GM21786 (cell line): Measurements from ENCODE around the gene RPS27A.
"Not testable (repeated sequence)": the region's sequence is repeated elsewhere in the genome, so short reads cannot be mapped to it uniquely, and the experiment has no call there.

Experiments
- ATAC-seq: cut with Tn5 transposase; IDR thresholded peaks from one replicate; pipeline ENCODE4 v1.9.1; 2021; ENCODE audit not compliant: unreplicated experiment

RPS27A gene

DNA sequence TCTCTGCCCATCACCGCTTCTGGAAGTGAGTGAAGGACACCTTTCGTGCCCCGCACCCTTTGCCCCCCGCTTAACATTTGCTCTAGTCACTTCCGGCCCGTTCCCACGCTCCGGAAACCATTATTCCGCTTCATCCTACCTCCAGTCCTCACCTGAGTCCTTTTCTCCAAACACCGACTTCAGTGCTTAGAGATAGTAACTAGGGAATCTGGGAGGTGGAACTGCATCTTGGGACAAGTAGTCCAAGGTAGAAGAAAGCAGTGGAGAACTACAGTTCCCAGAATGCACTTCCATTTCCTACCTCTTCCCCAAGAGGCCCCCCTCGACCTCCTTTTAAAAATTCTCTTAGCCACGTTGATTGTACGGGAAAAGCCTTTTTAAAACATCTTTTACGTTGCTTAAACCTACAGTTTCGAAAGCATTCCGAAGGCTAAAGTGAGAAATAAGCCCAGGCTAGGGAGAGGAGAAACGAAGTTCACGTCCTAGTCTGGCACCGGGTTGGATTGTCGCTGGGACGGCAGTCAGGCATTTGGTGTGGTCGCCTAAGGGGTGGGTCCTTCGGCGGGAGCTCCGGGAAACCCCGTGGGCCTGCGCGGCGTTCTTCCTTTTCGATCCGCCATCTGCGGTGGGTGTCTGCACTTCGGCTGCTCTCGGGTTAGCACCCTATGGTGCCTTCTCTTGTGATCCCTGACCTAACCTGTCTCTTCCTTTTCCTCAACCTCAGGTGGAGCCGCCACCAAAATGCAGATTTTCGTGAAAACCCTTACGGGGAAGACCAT is at the start of gene RPS27A, which contains the start of gene CLHC1:
TSS of gene RPS27A (plus strand) at position 605 of the 779 bp plus-strand sequence. CDS start at position 742, 137 bp downstream.
TSS of gene CLHC1 (minus strand) at position 210 of the 779 bp plus-strand sequence. CDS start 9,882 bp downstream, outside the sequence.
- peak; percentile 84 for ATAC-seq

DNA sequence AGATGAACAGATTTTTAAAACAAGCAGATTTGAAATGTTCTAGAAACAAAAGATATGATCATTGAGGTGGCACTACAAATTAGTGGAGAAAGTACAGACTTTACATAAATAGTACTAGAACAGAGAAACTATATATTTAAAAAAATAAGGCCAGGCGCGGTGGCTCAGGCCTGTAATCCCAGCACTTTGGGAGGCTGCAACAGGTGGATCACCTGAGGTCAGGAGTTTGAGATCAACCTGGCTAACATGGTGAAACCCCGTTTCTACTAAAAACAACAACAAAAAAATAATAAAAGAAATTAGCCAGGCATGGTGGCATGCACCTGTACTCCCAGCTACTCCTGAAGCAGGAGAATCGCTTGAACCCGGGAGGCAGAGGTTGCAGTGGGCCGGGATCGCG is 45.7 kb upstream of the RPS27A start:
- ATAC-seq = not testable (repeated sequence)

DNA sequence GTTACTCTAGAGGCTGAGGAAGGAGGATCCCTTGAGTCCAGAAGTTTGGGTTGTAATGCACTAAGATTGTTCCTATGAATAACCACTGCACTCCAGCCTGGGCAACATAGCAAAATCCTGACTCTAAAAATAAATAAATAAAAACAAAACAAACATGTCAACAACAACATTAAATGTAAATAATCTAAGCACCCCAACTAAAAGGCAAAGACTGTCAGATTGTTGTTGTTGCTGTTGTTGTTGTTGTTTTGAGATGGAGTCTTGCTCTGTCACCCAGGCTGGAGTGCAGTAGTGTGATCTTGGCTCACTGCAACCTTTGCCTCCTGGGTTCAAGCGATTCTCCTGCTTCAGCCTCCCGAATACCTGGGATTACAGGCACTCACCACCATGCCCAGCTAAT is 40.6 kb upstream of the RPS27A start:
- not testable (repeated sequence) for ATAC-seq

DNA sequence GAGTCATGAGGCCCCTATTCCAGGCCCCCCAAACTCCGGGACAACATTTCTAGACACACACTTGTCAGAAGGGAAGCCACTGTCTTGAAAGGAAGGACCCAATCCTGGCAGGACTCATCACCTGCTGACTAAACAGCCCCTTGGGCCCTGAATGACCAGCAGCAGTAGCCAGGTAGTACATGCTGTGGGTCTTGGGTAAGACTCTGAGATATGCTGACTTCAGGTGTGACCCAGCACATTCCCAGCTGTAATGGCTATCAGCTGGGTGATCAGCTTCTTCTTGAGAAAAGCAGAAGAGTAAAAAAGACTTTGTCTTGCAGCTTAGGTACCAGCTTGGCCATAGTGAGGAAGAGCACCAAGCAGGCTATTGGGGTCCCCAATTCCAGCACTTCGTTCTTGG is 36.0 kb upstream of the RPS27A start:
- ATAC-seq = no peak

DNA sequence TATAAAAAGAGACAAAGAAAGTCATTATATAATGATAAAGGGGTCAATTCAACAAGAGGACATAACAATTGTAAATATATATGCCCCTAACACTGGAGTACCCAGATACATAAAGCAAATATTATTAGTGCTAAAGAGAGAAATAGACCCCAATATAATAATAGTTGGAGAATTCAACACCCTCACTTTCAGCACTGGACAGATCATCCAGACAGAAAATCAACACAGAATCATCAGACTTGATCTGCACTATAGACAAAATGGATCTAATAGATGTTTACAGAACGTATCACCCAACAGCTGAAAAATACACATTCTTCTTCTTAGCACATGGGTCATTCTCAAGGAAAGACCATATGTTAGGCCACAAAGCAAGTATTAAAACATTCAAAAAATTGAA is 32.1 kb upstream of the RPS27A start:
- no peak for ATAC-seq

DNA sequence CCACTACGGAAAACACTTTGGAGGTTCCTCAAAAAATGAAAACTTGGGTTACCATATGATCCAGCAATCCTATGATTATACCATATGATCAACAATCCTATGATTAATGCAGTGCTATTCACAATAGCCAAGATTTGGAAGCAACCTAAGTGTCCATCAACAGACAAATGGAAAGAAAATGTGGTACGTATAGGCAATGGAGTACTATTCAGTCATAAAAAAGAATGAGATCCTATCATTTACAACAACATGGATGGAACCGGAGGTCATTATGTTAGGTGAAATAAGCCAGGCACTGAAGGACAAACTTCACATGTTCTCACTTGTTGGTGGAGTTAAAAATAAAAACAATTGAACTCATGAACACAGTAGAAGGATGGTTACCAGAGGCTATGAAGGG is 28.0 kb upstream of the RPS27A start:
- no peak for ATAC-seq

DNA sequence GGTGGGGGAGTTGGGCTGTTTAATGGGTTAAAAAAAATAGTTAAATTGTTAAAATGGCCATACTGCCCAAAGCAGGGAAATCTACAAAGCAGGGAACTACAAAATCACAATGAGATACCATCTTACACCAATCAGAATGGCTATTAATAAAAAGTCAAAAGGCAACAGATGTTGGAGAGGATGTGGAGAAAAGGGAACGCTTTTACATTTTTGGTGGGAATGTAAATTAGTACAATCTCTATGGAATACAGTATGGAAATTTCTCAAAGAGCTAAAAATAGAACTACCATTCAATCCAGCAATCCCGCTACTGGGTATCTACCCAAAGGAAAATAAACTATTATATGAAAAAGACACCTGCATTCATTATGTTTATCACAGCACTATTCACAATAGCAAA is 27.5 kb upstream of the RPS27A start:
- ATAC-seq = no peak

DNA sequence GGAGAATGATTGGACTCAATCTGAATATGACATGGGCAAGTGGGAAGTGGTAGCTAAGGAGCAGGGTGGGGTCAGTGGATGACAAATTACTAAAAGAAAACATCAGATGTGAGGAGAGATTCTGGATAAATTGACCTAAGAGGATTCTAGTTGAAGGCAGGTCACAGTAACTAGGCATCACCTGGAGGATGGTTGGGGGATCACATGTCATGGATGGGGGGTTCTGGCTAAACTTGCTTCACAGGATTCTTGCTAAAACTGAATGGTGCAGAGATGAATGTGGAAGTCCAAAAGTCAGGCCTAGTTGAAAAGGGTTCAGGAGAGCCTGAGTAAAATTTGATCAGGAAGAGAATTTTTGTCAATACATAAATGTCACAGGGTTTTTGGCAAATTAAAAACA is 18.7 kb upstream of the RPS27A start:
- no peak for ATAC-seq

DNA sequence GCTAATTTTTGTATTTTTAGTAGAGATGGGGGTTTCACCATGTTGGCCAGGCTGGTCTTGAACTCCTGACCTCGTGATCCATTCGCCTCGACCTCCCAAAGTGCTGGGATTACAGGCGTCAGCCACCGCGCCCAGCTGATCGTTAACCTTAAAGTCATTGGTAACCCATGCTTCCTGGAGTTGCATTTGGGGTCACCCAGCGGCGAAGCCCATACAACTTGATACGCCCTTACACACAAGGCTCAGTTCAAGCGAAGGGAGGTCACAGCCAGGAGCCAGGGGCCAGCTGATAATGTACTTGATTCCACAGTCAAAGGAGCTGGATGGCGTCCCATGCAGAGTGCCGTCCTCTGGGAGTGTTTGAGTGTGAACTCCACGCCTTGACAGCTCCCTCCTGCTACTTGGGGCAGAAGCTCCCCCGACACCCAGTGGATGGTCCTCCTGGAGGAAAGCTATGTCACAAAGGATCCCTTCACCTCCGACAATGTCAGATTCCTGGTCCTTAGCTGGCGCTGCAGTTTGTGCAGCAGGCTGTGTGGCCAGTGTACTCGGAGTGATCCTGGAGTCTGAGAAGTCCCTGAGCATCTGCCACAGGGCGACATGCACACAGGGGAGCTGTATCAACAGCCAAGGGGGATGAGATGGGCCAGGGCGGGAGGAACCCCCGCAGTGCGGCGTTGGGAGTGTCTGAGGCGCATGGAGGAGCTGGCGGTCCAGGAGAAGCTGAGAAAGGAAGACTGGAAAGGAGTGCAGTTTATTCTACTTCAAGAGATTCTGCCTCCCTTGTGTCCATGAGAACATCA is 8.3 kb upstream of the RPS27A start:
- ATAC-seq = no peak

DNA sequence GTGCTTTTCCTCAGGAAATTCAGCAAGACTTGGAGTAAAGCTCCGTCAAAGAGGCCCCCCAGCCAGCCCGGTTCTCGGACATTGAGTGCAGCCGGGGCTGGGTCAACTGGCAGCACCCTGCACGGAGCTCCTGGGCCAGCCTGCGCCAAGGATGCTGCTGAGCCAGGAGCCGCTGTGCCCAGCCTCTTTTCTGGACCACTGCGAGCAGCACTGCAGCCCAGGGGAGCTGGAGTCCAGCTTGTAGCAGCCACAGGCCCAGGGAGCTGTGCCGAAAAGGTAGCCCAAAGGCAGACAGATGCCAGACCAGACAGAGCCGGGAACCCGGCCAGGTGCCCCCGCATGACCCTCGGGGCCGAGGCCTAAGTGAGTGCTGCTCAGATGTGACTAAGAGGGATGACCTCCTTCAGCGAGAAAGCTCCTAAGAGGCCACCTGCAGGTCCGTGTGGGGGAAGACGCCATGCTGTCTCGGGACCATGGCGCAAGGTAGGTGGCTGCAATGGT is 7.7 kb upstream of the RPS27A start:
- no peak for ATAC-seq

DNA sequence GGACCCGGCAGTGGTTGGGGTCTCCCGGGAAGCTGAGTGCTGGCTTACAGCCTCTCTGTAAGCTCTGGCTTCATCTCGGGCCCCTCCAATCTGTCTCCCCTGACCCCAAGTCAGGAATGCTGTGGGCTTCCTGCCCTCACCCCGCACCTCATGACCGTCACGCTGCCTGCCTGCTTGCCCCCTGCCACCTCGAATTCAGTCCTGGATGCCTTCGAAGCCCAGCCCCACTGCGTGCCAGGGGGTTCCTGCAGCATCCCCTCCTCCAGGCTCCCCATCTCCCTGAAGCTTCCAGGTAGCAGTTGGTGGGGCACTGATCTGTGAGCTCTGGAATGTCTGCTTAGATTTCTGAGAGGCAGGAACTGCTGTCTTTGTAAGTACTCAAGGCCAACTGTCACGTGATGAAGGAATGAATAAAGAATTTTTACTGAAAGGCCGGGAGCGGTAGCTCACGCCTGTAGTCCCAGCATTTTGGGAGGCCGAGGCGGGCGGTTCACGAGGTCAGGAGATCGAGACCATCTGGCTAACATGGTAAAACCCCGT is 6.9 kb upstream of the RPS27A start:
- no peak for ATAC-seq

DNA sequence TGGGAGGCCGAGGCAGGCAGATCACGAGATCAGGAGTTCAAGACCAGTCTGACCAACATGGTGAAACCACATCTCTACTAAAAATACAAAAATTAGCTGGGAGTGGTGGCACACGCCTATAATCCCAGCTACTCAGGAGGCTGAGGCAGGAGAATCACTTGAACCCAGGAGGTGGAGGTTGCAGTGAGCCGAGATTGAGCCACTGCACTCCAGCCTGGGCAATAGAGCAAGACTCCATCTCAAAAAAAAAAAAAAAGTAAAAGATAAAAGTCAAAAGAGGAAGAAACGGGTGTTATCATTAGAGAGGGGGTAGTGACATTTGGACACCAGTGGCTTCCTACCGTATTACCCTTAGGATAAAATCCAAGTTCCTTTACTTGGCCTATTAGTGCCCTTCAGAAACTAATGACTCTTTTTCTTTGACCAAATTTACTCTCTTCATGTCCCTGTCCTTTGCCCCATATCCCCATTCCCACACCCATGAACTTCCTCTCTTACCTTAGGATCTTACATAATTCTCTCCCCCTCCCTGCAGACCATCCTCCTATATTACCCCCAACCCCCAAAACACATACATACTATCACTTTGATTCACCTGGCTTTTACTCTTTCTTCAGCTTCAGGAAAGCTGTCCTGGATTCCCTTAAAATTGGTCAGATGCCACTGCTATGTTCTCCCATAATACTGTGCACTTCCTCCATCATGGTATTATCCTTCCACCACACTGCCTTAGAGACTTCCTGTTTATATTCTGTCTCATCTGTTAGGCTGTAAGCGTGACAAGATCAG is 4.9 kb upstream of the RPS27A start:
- ATAC-seq = not testable (repeated sequence)

DNA sequence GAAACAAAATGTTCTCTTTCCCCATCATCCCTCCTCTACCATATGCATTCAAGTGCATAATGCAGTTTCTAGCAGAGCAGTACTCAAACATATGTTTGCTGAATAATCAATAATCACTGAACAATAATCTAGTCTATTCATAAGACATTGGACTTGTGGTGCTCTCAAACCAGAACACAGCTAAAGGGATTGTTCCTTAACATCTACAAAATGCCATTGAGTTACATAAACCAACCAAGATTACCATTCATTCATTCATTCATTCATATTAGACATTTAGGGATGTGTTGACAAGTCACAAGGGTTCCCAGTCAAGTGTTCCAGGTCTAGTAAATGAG is 4.3 kb upstream of the RPS27A start:
- no peak for ATAC-seq

DNA sequence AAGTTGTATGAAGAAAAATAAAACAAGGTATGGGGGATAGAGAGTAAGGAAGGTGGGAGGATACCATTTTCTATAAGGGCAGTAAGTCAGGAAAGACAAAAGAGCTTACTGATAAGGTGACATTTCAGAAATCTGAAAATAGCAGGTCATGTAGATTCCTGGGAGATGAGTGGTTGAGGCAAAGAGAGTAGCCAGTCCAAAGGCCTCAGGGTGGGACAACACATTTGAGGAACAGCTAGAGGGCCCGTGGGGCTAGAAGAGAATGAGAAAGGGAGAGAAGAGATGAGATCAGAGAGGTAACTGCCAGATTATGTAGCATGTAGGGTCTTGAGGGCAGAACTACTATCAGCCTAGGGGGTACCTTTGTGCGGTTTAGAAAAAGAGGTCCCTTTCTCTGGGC is 3.3 kb upstream of the RPS27A start:
- no peak for ATAC-seq

DNA sequence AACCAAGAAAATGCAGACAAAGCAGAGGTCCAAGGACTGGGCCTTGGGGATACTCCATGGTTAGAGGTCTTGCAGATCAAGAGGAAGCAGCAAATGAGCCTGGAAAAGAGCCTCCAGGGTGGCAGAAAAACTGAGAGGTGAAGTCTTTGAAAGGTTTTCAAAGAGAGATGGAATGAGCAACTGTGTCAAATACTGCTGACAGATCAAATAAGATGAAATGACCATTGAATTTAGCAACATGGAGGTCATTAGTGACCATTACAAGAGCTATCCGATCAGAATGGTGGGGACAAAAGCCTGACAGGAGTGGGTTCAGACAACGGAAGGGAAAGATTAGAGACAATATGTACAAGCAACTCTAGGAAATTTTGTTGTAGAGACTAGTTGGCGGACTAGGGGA is 1.9 kb upstream of the RPS27A start:
- no peak for ATAC-seq

DNA sequence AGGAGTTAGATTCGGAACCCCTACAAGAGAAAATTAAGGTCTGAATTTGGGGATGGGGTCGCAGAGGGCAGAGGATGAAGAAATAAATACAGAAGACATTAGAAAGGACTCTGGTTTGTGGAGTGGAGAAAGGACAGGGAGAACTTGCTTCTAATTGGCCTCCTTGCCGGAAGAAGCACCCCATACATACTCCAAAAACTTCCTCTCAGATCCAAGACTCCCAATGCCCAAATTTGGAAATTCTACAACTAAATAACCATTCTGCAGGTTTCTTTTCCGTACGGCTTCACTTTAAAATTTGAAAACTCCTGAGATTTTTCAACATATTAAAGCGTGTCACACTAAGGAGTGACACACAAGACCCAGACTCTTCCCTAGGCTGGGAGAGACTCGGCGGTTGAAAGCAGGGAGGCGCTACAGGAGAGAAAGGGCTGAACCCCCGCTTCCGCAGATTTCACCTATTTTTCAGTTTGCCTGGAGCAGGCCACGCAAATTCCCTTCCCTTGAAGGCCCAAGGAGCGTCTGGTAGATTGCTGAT is 873 bp upstream of the RPS27A start:
- peak; percentile 8 for ATAC-seq

DNA sequence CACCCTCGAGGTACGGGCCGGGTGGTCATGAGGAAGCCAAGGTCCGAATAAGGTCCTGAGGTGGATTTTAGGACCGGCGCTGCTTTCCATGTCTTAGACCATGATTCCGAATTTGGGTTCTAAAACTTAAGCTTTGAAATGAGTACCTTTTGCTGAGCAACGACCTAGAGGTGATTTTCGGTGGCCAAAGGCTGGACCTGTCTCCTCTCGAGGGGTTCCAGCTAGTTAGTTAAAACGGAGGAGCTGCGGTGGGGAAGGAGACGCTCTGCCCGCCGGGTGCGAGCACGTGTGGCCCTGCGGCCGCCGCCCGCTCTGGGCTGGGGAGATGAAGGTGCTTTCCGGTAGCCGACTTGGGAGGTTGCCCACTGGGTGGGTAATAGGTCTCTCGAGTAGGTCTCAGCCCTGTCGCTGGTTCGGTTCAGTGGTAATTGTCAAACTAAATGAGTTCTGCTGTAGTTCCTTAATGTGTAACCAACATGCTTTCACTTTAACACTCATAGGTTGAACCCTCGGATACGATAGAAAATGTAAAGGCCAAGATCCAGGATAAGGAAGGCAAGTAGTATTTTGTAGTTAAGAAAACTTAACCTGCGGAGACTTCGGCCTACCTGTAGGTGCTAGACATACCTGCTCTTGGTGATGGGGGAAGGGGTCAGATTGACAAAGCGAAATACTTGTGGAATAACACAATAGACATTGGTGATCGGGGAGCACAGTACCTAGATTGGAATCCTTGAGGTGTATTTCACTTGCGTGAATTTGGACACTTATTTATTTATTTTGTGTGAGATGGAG is 572 bp downstream of the RPS27A start:
- peak; percentile 25 for ATAC-seq

DNA sequence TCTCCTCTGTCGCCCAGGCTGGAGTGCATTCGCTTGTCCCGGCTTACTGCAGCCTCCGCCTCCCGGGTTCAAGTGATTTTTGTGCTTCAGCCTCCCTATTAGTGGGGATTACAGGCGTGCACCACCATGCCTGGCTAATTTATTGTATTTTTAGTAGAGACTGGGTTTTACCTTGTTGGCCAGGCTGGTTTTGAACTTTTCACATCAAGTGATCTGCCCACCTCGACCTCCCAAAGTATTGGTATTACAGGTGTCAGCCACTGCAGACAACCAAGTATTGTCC is 1.1 kb downstream of the RPS27A start:
- ATAC-seq = no peak

DNA sequence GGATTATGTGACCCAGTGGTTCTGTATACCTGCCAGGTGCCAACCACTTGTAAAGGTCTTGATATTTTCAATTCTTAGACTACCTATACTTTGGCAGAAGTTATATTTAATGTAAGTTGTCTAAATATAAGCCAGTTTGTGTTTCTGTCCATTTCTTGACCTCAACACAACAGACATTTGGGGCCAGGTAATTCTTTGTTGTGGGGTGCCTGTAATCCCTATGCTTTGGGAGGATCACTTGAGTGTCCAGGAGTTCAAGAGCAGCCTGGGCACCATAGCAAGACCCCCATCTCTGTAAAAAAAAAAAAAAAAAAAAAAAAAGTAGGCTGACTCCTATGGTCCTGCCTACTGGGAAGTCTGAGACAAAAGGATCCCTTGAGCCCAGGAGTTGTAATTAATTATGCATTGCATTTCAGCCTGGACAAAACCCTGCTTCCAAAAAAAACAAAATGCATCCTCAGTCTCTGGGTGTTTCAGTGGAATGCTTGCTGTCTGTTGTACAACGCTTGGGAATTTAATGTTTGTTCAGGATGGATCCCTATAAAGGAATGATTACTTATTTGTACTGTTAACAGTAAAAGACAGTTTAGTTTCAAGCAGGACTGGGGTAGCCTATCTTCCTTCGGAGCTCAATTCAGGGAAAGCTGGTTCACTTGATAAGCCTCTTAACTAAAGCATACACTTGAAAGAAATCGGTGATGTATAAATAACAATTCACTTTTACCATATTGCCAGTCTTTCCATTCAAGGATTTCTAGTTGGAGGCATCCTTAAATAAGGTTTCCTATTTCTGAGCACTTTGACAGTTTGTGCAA is 3.4 kb downstream of the RPS27A start:
- ATAC-seq = no peak
